Mucosa of stomach (tissue), 1 donor: Measurements from ENCODE around the gene NEURL2.

Source experiments
- H3K27me3 ChIP-seq: one replicate; pipeline ENCODE4 v1.7.0; 2013; ENCODE audit warnings: mild to moderate bottlenecking, low read length; ENCODE audit not compliant: control insufficient read depth, insufficient read depth
- H3K36me3 ChIP-seq: one replicate; pipeline ENCODE4 v1.7.0; 2013; ENCODE audit warnings: low read length; ENCODE audit not compliant: control insufficient read depth, insufficient read depth
- H3K4me1 ChIP-seq: one replicate; pipeline ENCODE4 v1.7.0; 2013; ENCODE audit warnings: mild to moderate bottlenecking, low read length; ENCODE audit not compliant: control insufficient read depth, insufficient read depth
- H3K4me3 ChIP-seq: one replicate; pipeline ENCODE4 v1.7.0; 2013; ENCODE audit warnings: low read length
- H3K9ac ChIP-seq: one replicate; pipeline ENCODE4 v1.7.0; 2013; ENCODE audit warnings: mild to moderate bottlenecking, low read length, moderate library complexity
- H3K9me3 ChIP-seq: one replicate; pipeline ENCODE4 v1.7.0; 2013; ENCODE audit warnings: mild to moderate bottlenecking, low read length, moderate library complexity; ENCODE audit not compliant: control insufficient read depth
- donor health status: Pancreatic carcinoma.

NEURL2 gene

GRCh38 chr20:45913116-45913515, 22.1 kb upstream of the NEURL2 start:
- H3K4me3 ChIP-seq = no peak overlapping the region
- H3K4me1 ChIP-seq = peaks cover 24% of the 10 kb centered on the region

GRCh38 chr20:45912344-45912682, 21.3 kb upstream of the NEURL2 start:
- Histone ChIP-seq H3K4me3 (no peak overlapping the region), H3K9me3 (no peaks in the 10 kb centered on the region), H3K4me1 (peaks cover 24% of the 10 kb centered on the region), H3K27me3 (no peaks in the 10 kb centered on the region), H3K9ac (peak overlapping the region; percentile 34), H3K36me3 (no peaks in the 10 kb centered on the region)

More at GRCh38 chr20:45913116-45913515, 22.1 kb upstream of the NEURL2 start:
- no peak overlapping the region for H3K9ac ChIP-seq
- no peaks in the 10 kb centered on the region for H3K9me3 ChIP-seq
- H3K27me3 ChIP-seq = no peaks in the 10 kb centered on the region
- no peaks in the 10 kb centered on the region for H3K36me3 ChIP-seq

- peak within 1 kb of the TSS; percentile 23 for H3K4me3 ChIP-seq
- H3K36me3 ChIP-seq = no peaks in the 10 kb centered on the region
- peak within 1 kb of the TSS; percentile 52 for H3K9ac ChIP-seq
- H3K4me1 ChIP-seq = peaks cover 24% of the 10 kb centered on the region
- no peaks in the 10 kb centered on the region for H3K9me3 ChIP-seq
- H3K27me3 ChIP-seq = no peaks in the 10 kb centered on the region
These were observed 20.7 kb upstream of the NEURL2 start, which contains the start of gene PLTP for GRCh38 chr20:45911486-45912343. PLTP (minus strand) TSS chr20:45912155; CDS start chr20:45911452, 703 bp downstream.

GRCh38 chr20:45910670-45911485, 19.9 kb upstream of the NEURL2 start:
- Histone ChIP-seq H3K36me3 (no peaks in the 10 kb centered on the region), H3K4me1 (peaks cover 24% of the 10 kb centered on the region), H3K4me3 (peak overlapping the region; percentile 23), H3K9me3 (no peaks in the 10 kb centered on the region), H3K9ac (peak overlapping the region; percentile 52), H3K27me3 (no peaks in the 10 kb centered on the region)

GRCh38 chr20:45909817-45910669, 19.0 kb upstream of the NEURL2 start:
- Histone ChIP-seq H3K4me3 (no peak overlapping the region), H3K36me3 (no peaks in the 10 kb centered on the region), H3K9me3 (no peaks in the 10 kb centered on the region), H3K27me3 (no peaks in the 10 kb centered on the region), H3K4me1 (peaks cover 24% of the 10 kb centered on the region), H3K9ac (no peak overlapping the region)

- Histone ChIP-seq H3K4me3 (no peak overlapping the region), H3K27me3 (no peaks in the 10 kb centered on the region), H3K36me3 (no peaks in the 10 kb centered on the region), H3K9me3 (no peaks in the 10 kb centered on the region), H3K9ac (no peak overlapping the region), H3K4me1 (peaks cover 18% of the 10 kb centered on the region)
These were observed 18.4 kb upstream of the NEURL2 start for GRCh38 chr20:45909336-45909808.

- Histone ChIP-seq H3K36me3 (no peaks in the 10 kb centered on the region), H3K4me1 (peaks cover 15% of the 10 kb centered on the region), H3K27me3 (no peaks in the 10 kb centered on the region), H3K9ac (no peak overlapping the region), H3K9me3 (no peaks in the 10 kb centered on the region), H3K4me3 (no peak overlapping the region)
These were observed 17.1 kb upstream of the NEURL2 start for GRCh38 chr20:45908084-45908483.

- Histone ChIP-seq H3K9me3 (no peaks in the 10 kb centered on the region), H3K4me1 (peaks cover 12% of the 10 kb centered on the region), H3K36me3 (no peaks in the 10 kb centered on the region), H3K9ac (no peak overlapping the region), H3K4me3 (no peak overlapping the region), H3K27me3 (no peaks in the 10 kb centered on the region)
These were observed 16.4 kb upstream of the NEURL2 start for GRCh38 chr20:45907219-45907948.

- no peaks in the 10 kb centered on the region for H3K4me1 ChIP-seq
- no peak overlapping the region for H3K9ac ChIP-seq
- no peaks in the 10 kb centered on the region for H3K27me3 ChIP-seq
- no peaks in the 10 kb centered on the region for H3K36me3 ChIP-seq
- no peaks in the 10 kb centered on the region for H3K9me3 ChIP-seq
- no peak overlapping the region for H3K4me3 ChIP-seq
These were observed 14.6 kb upstream of the NEURL2 start for GRCh38 chr20:45905505-45906079.

GRCh38 chr20:45904583-45905504, 13.8 kb upstream of the NEURL2 start:
- Histone ChIP-seq H3K9ac (no peak overlapping the region), H3K36me3 (no peaks in the 10 kb centered on the region), H3K9me3 (no peaks in the 10 kb centered on the region), H3K27me3 (no peaks in the 10 kb centered on the region), H3K4me1 (no peaks in the 10 kb centered on the region), H3K4me3 (no peak overlapping the region)
